GM12878 (cell line): ENCODE measurements around the gene RBP3. TPM values are rescaled to one million over a fixed set of nuclear protein-coding genes. Genes with fewer than 3 reads are reported as not detected.

ENCODE experiments used
- ATAC-seq: fragments of 200-7000 bp; cut with Tn5 transposase; 3 replicates; pipeline ENCODE4 v1.9.1; 2020; ENCODE audit warnings: mild to moderate bottlenecking, moderate library complexity
- BruUV-seq: library from RNA; stranded (reverse); fragments of 400-500 nt; replicated peaks from 2 replicates; lab custom pipeline; 2021; lab: Mats Ljungman, UMichigan
- CTCF ChIA-PET: fragments of 300-600 bp; sonication (Branson Sonifier 250); formaldehyde crosslinking; extraction: SDS; loops from one replicate; lab custom pipeline; 2021; ENCODE audit warnings: inconsistent platforms; lab: Yijun Ruan, JAX
- POLR2A ChIA-PET: fragments of 350-600 bp; formaldehyde crosslinking; extraction: SDS; loops from one replicate; lab custom pipeline; 2021; ENCODE audit warnings: inconsistent platforms; lab: Charles Lee
- RAD21 ChIA-PET: fragments of 300-600 bp; sonication (Branson Sonifier 250); formaldehyde crosslinking; loops from one replicate; lab custom pipeline; 2023; ENCODE audit warnings: antibody characterized with exemption; ENCODE audit not compliant: unreplicated experiment; lab: Charles Lee
- SMC1A ChIA-PET: fragments of 300-600 bp; sonication (Branson Sonifier 250); formaldehyde crosslinking; loops from one replicate; lab custom pipeline; 2023; ENCODE audit not compliant: unreplicated experiment, uncharacterized antibody; lab: Charles Lee
- DNase-seq: peaks from one replicate; pipeline ENCODE4 v3.0.0-alpha.2; 2011; ENCODE audit warnings: low read depth, low spot score
- FAIRE-seq: peaks from 3 replicates; lab custom pipeline; 2011; peaks lifted over from hg19 to GRCh38; lab: Jason Lieb, UNC
- H2AFZ ChIP-seq: 2 replicates; pipeline ENCODE4 v1.6.0; 2011; ENCODE audit warnings: low read depth, low read length, control low read depth; ENCODE audit not compliant: control insufficient read depth
- H3K27ac ChIP-seq: 2 replicates; pipeline ENCODE4 v1.5.1; 2011; ENCODE audit warnings: control low read depth; ENCODE audit not compliant: control insufficient read depth, insufficient read depth
- H3K27me3 ChIP-seq, 2 experiments: replicated peaks in 1 of 2; 2 replicates each; pipeline versions ENCODE4 v1.6.0 to v1.6.1; 2011; ENCODE audit warnings: low read length in 1 of 2; ENCODE audit not compliant: control insufficient read depth in 2 of 2, insufficient read depth in 2 of 2
- H3K36me3 ChIP-seq, 2 experiments: 2 replicates each; pipeline ENCODE4 v1.5.1; 2011; ENCODE audit warnings: low read length in 1 of 2; ENCODE audit not compliant: control insufficient read depth in 2 of 2, insufficient read depth in 2 of 2
- H3K4me1 ChIP-seq: 2 replicates; pipeline ENCODE4 v1.6.1; 2011; ENCODE audit warnings: mild to moderate bottlenecking, low read length, moderate library complexity, mixed read lengths; ENCODE audit not compliant: control insufficient read depth, insufficient read depth
- H3K4me2 ChIP-seq: 2 replicates; pipeline ENCODE4 v1.6.0; 2011; ENCODE audit warnings: control low read depth; ENCODE audit not compliant: control insufficient read depth, insufficient read depth
- H3K4me3 ChIP-seq: fragments of 200-600 bp; sonication (generic); 2 replicates; pipeline ENCODE4 v1.5.1; 2016
- H3K79me2 ChIP-seq: 2 replicates; pipeline ENCODE4 v1.6.0; 2011; ENCODE audit warnings: low read length; ENCODE audit not compliant: control insufficient read depth, insufficient read depth
- H3K9ac ChIP-seq: 2 replicates; pipeline ENCODE4 v1.8.0; 2011; ENCODE audit warnings: low read length, control low read depth, mixed read lengths; ENCODE audit not compliant: control insufficient read depth, insufficient read depth
- H3K9me3 ChIP-seq: replicated peaks from 3 replicates; pipeline ENCODE4 v1.5.1; 2011; ENCODE audit warnings: mild to moderate bottlenecking, low read length; ENCODE audit not compliant: control insufficient read depth, insufficient read depth
- H4K20me1 ChIP-seq: 2 replicates; pipeline ENCODE4 v1.6.0; 2011; ENCODE audit not compliant: control insufficient read depth, insufficient read depth
- CHD2 ChIP-seq: IDR thresholded peaks from 2 replicates; pipeline ENCODE4 v1.6.1; 2011; ENCODE audit warnings: low read depth, low read length, improper control_type of control experiment, borderline replicate concordance
- CREM ChIP-seq: IDR thresholded peaks from 2 replicates; pipeline ENCODE4 v1.6.1; 2014; ENCODE audit warnings: antibody characterized with exemption, low read depth
- EGR1 ChIP-seq, 2 experiments: IDR thresholded peaks; 1 replicate in 1 of 2; 2 replicates in 1 of 2; pipeline ENCODE4 v1.6.1; 2011 to 2012; ENCODE audit warnings: low read depth in 2 of 2, low read length in 2 of 2, borderline replicate concordance in 1 of 2, mild to moderate bottlenecking in 1 of 2, moderate library complexity in 1 of 2
- IKZF1 ChIP-seq: fragments of 450-650 bp; conservative IDR thresholded peaks from 2 replicates; pipeline ENCODE4 v1.6.1; 2017; ENCODE audit warnings: antibody characterized with exemption, mild to moderate bottlenecking
- IRF4 ChIP-seq: IDR thresholded peaks from 2 replicates; pipeline ENCODE4 v1.6.1; 2011; ENCODE audit warnings: low read depth, low read length
- JUNB ChIP-seq: IDR thresholded peaks from 2 replicates; pipeline ENCODE4 v1.6.1; 2016; ENCODE audit warnings: antibody characterized with exemption, mild to moderate bottlenecking
- JUND ChIP-seq: IDR thresholded peaks from 2 replicates; pipeline ENCODE4 v1.6.1; 2012; ENCODE audit warnings: low read depth, mild to moderate bottlenecking, low read length, improper control_type of control experiment, moderate library complexity
- KLF5 ChIP-seq: fragments of 450-650 bp; IDR thresholded peaks from 2 replicates; pipeline ENCODE4 v1.6.1; 2014; ENCODE audit warnings: mild to moderate bottlenecking; ENCODE audit not compliant: partially characterized antibody
- LARP7 ChIP-seq: fragments of 450-650 bp; IDR thresholded peaks from 2 replicates; pipeline ENCODE4 v1.6.1; 2017; ENCODE audit warnings: mild to moderate bottlenecking
- MYB ChIP-seq: fragments of 150-350 bp; IDR thresholded peaks from 2 replicates; pipeline ENCODE4 v1.6.1; 2014; ENCODE audit warnings: mild to moderate bottlenecking, low read depth, low read length, borderline replicate concordance
- POLR2AphosphoS2 ChIP-seq: IDR thresholded peaks from 2 replicates; pipeline ENCODE4 v1.6.1; 2011; ENCODE audit warnings: low read depth, mild to moderate bottlenecking, low read length, improper control_type of control experiment, moderate library complexity
- RFX5 ChIP-seq: IDR thresholded peaks from 2 replicates; pipeline ENCODE4 v1.6.1; 2011; ENCODE audit warnings: low read depth, low read length, improper control_type of control experiment
- SIN3A ChIP-seq: IDR thresholded peaks from 2 replicates; pipeline ENCODE4 v1.6.1; 2012; ENCODE audit warnings: low read depth, low read length, improper control_type of control experiment
- SREBF1 ChIP-seq: IDR thresholded peaks from 2 replicates; pipeline ENCODE4 v1.6.1; 2012; ENCODE audit warnings: mild to moderate bottlenecking, low read length
- SREBF2 ChIP-seq: IDR thresholded peaks from 2 replicates; pipeline ENCODE4 v1.6.1; 2012; ENCODE audit warnings: mild to moderate bottlenecking, low read length
- SUPT20H ChIP-seq: IDR thresholded peaks from 2 replicates; pipeline ENCODE4 v1.6.1; 2011; ENCODE audit warnings: low read depth, mild to moderate bottlenecking, low read length, moderate library complexity, borderline replicate concordance; ENCODE audit not compliant: control insufficient read depth
- ZNF274 ChIP-seq: IDR thresholded peaks from one replicate; pipeline ENCODE4 v1.8.0; 2011; ENCODE audit not compliant: insufficient read length, insufficient read depth
- WGBS: methylation state at CpG from one replicate; pipeline ENCODE4 v1.1.6; 2016; ENCODE audit warnings: low lambda C conversion rate; ENCODE audit not compliant: insufficient replicate concordance, insufficient coverage; ENCODE audit errors: missing lambda C conversion rate; 5-methylcytosine and 5-hydroxymethylcytosine counted together
- in situ Hi-C: fragments of 300-500 bp; cut with MboI; formaldehyde crosslinking; loops from 9 replicates; pipeline ENCODE4 v1.14.3; 2018; ENCODE audit warnings: mixed read lengths
- intact Hi-C: fragments of 100-400 bp; cut with micrococcal nuclease; formaldehyde crosslinking; loops from one replicate; pipeline ENCODE4 v1.14.2; 2022; ENCODE audit not compliant: unreplicated experiment
- polyA plus RNA-seq, 11 experiments: library from polyadenylated mRNA; depleted of rRNA in 4 of 11; unstranded in 6 of 11; stranded (reverse) in 5 of 11; fragments of >200 nt; fragmentation: Nextera tagmentation in 4 of 11; fragmentation: Illumina TruSeq in 1 of 11; extraction: Ambion mirVana in 4 of 11; extraction: Trizol in 1 of 11; gene quantifications; 1 replicate in 1 of 11; 2 replicates in 10 of 11; pipeline versions ENCODE4 v1.2.1 to v1.2.3, GENCODE V29; 2011 to 2016; ENCODE audit warnings: inconsistent platforms in 2 of 11, missing spikeins in 2 of 11, low read depth in 1 of 11
- total RNA-seq, 4 experiments: library from RNA; depleted of rRNA in 3 of 4; stranded (reverse); fragments of >200 nt in 3 of 4; fragmentation: Illumina TruSeq in 1 of 4; extraction: Trizol in 1 of 4; gene quantifications; 2 replicates each; pipeline versions ENCODE4 v1.2.1 to v1.2.3, GENCODE V29; 2013 to 2021
- TF ChIP-seq, protein P1 (sequence below): IDR thresholded peaks from 2 replicates; pipeline ENCODE4 v1.6.1; 2012; ENCODE audit warnings: mild to moderate bottlenecking, low read depth, low read length

RBP3 gene
- total and polyA plus RNA-seq, 10 of the 15 experiments (the other 5 are each of a cell fraction or from before 2014, with no cell fraction given), result not detected

GRCh38 chr10:47388879-47389278, 40.7 kb downstream of the RBP3 start:
- Histone ChIP-seq H3K27me3 (peaks cover 0 to 2% of the 10 kb centered on the region in 2 experiments; a peak in 2 of 4 replicates), H2AFZ (no peak overlapping the region), H3K27ac (no peak overlapping the region), H3K9ac (no peak overlapping the region), H3K4me2 (no peak overlapping the region), H3K36me3 (no peaks in the 10 kb centered on the region), H4K20me1 (no peaks in the 10 kb centered on the region), H3K9me3 (peaks cover 6% of the 10 kb centered on the region; the same call in 2 of the 3 replicates), H3K4me3 (no peak overlapping the region), H3K79me2 (no peaks in the 10 kb centered on the region), H3K4me1 (no peaks in the 10 kb centered on the region)
- intact Hi-C loops (no loop called here), in situ Hi-C loops (no loop called here)
- 4% methylated on average over 4 of the region's 4 CpGs for WGBS
- no TSS peak for BruUV-seq
- no peak for ATAC-seq
- TF ChIP-seq IKZF1, result no peak
- TF ChIP-seq RFX5, result no peak
- no peak for TF ChIP-seq SUPT20H
- no peak for TF ChIP-seq POLR2AphosphoS2
- no peak for TF ChIP-seq ZNF274
- no peak for TF ChIP-seq CHD2
- FAIRE-seq, result no peak
- no peak for DNase-seq
- RAD21 ChIA-PET, result no interaction called here
- SMC1A ChIA-PET, result no interaction called here
- CTCF ChIA-PET, result no interaction called here
- POLR2A ChIA-PET, result no interaction called here

DNA sequence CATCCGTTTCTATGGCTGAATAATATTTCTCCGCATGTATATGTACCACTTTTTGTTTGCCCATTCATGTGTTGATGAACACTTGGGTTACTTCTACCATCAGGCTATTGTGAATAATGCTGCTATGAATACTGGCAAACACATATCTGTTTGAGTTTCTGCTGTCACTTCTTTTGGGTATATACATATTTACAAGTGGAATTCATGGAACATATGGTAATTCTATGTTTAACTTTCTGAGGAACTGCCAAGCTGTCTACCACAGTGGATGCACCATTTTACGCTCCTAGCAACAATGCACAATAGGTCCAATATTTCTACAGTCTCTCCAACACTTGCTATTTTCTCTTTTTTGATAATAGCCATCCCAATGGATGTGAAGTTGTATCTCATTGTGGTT, 41.5 kb downstream of the RBP3 start:
- Histone ChIP-seq H3K4me1 (no peaks in the 10 kb centered on the region), H3K79me2 (no peaks in the 10 kb centered on the region), H3K36me3 (no peaks in the 10 kb centered on the region), H3K9me3 (peaks cover 6% of the 10 kb centered on the region; the same call in 2 of the 3 replicates), H3K4me3 (no peak overlapping the region), H4K20me1 (no peaks in the 10 kb centered on the region), H2AFZ (no peak overlapping the region), H3K27me3 (no peaks in the 10 kb centered on the region; a peak in 1 of 4 replicates), H3K4me2 (no peak overlapping the region), H3K9ac (no peak overlapping the region), H3K27ac (no peak overlapping the region)
- 34% methylated on average over 3 of the region's 3 CpGs for WGBS
- RAD21 ChIA-PET, result no interaction called here
- no peak for TF ChIP-seq JUNB
- no peak for TF ChIP-seq CREM
- no peak for TF ChIP-seq SREBF1
- TF ChIP-seq JUND, result no peak
- TF ChIP-seq, protein P1, sequence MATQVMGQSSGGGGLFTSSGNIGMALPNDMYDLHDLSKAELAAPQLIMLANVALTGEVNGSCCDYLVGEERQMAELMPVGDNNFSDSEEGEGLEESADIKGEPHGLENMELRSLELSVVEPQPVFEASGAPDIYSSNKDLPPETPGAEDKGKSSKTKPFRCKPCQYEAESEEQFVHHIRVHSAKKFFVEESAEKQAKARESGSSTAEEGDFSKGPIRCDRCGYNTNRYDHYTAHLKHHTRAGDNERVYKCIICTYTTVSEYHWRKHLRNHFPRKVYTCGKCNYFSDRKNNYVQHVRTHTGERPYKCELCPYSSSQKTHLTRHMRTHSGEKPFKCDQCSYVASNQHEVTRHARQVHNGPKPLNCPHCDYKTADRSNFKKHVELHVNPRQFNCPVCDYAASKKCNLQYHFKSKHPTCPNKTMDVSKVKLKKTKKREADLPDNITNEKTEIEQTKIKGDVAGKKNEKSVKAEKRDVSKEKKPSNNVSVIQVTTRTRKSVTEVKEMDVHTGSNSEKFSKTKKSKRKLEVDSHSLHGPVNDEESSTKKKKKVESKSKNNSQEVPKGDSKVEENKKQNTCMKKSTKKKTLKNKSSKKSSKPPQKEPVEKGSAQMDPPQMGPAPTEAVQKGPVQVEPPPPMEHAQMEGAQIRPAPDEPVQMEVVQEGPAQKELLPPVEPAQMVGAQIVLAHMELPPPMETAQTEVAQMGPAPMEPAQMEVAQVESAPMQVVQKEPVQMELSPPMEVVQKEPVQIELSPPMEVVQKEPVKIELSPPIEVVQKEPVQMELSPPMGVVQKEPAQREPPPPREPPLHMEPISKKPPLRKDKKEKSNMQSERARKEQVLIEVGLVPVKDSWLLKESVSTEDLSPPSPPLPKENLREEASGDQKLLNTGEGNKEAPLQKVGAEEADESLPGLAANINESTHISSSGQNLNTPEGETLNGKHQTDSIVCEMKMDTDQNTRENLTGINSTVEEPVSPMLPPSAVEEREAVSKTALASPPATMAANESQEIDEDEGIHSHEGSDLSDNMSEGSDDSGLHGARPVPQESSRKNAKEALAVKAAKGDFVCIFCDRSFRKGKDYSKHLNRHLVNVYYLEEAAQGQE, result no peak
- TF ChIP-seq LARP7, result no peak
- no peak for TF ChIP-seq IRF4
- TF ChIP-seq SIN3A, result no peak
- no peak for TF ChIP-seq KLF5
- no peak for TF ChIP-seq SREBF2
- TF ChIP-seq MYB, result no peak
- no peak for TF ChIP-seq EGR1 (IDR thresholded peaks at IDR 0.05; ENCODE audit: borderline replicate concordance in 1 of 2, low read depth in 2 of 2, low read length in 2 of 2)
- SMC1A ChIA-PET, result no interaction called here
- POLR2A ChIA-PET, result no interaction called here
- FAIRE-seq, result no peak
- no peak for ATAC-seq
- DNase-seq, result no peak
- CTCF ChIA-PET, result no interaction called here
- BruUV-seq, result no TSS peak
- in situ Hi-C loops (no loop called here), intact Hi-C loops (no loop called here)
